Fibroblast of peridontal ligament (primary cell): ENCODE results near the gene OBSCN.
A peak's percentile ranks its signal among the peaks of the same experiment; 100 is the strongest.

ENCODE experiments used
- DNase-seq: peaks from one replicate; pipeline ENCODE4 v3.0.0-alpha.2; 2010; ENCODE audit errors: extremely low read depth

OBSCN gene

GRCh38 chr1:228277491-228278431, 69.9 kb downstream of the OBSCN start:
- no peak for DNase-seq

- no peak for DNase-seq
Measured at GRCh38 chr1:228278432-228278941, 70.6 kb downstream of the OBSCN start.

GRCh38 chr1:228279011-228279721, 71.3 kb downstream of the OBSCN start:
- no peak for DNase-seq

- DNase-seq: no peak
Measured at GRCh38 chr1:228279722-228280105, 71.9 kb downstream of the OBSCN start.

- DNase-seq: no peak
Measured at GRCh38 chr1:228280106-228280901, 72.5 kb downstream of the OBSCN start.

- DNase-seq: no peak
Measured at GRCh38 chr1:228280961-228281591, 73.2 kb downstream of the OBSCN start.

GRCh38 chr1:228281631-228282328, 73.9 kb downstream of the OBSCN start:
- DNase-seq: no peak

GRCh38 chr1:228282329-228283042, 74.6 kb downstream of the OBSCN start:
- peak; percentile 7 for DNase-seq

GRCh38 chr1:228283043-228283371, 75.2 kb downstream of the OBSCN start:
- DNase-seq: no peak

GRCh38 chr1:228283476-228284147, 75.8 kb downstream of the OBSCN start:
- no peak for DNase-seq

GRCh38 chr1:228284148-228284495, 76.3 kb downstream of the OBSCN start:
- no peak for DNase-seq

GRCh38 chr1:228284521-228284920, 76.7 kb downstream of the OBSCN start:
- no peak for DNase-seq

GRCh38 chr1:228285661-228286504, 78.0 kb downstream of the OBSCN start:
- DNase-seq: no peak

GRCh38 chr1:228286505-228287417, 78.9 kb downstream of the OBSCN start:
- no peak for DNase-seq

GRCh38 chr1:228287541-228288425, 79.9 kb downstream of the OBSCN start:
- no peak for DNase-seq

GRCh38 chr1:228288536-228289238, 80.8 kb downstream of the OBSCN start:
- no peak for DNase-seq
